Motor neuron (in vitro differentiated cells): ENCODE results near the gene MALRD1. TPM values are rescaled to one million over a fixed set of nuclear protein-coding genes. Genes with fewer than 3 reads are reported as not detected.

Experiments used
- ATAC-seq, 8 experiments: fragments of 200-7000 bp; cut with Tn5 transposase; replicated peaks in 6 of 8; 2 replicates each; pipeline ENCODE4 v1.8.0; 2021; ENCODE audit warnings: mild to moderate bottlenecking in 8 of 8, moderate library complexity in 8 of 8
- H3K27ac ChIP-seq, 2 donors: fragments of 250-450 bp; sonication (Bioruptor Pico); 2 replicates each; pipeline ENCODE4 v1.9.0; 2021; ENCODE audit warnings: antibody characterized with exemption in 2 of 2, mild to moderate bottlenecking in 2 of 2, moderate library complexity in 1 of 2
- H3K4me1 ChIP-seq, 2 donors: fragments of 250-450 bp; sonication (Bioruptor Pico); replicated peaks in 1 of 2; 2 replicates each; pipeline ENCODE4 v1.6.1; 2021; ENCODE audit warnings: antibody characterized with exemption in 2 of 2, mild to moderate bottlenecking in 2 of 2, moderate library complexity in 1 of 2
- H3K4me3 ChIP-seq, 5 donors: fragments of 250-450 bp; sonication (Bioruptor Pico); 2 replicates each; pipeline ENCODE4 v1.9.0; 2021; ENCODE audit warnings: antibody characterized with exemption in 5 of 5, mild to moderate bottlenecking in 5 of 5, moderate library complexity in 4 of 5
- WGBS, 10 experiments: fragments of 450-650 bp; shearing (Covaris generic); methylation state at CpG; one replicate each; pipeline ENCODE4 v1.0.0; 2022; 5-methylcytosine and 5-hydroxymethylcytosine counted together
- in situ Hi-C, 9 experiments: fragments of 400-800 bp; cut with MboI; loops; one replicate each; pipeline ENCODE4 v1.15.0; 2021; ENCODE audit warnings: low sequenced_read_pairs in 9 of 9, low pct_unique_long_range_greater_than_20kb in 2 of 9; ENCODE audit not compliant: unreplicated experiment in 9 of 9
- total RNA-seq, 8 experiments: library from RNA; unstranded; fragments of 300-600 nt; gene quantifications; 2 replicates each; pipeline versions ENCODE4 v1.2.3 to v1.2.4, GENCODE V29; 2022

MALRD1 gene
- total RNA-seq, 8 experiments from 2014 or later: 0.04 to 2.4 (median 0.26) TPM

GRCh38 chr10:19579761-19580545 lies 531.4 kb downstream of the MALRD1 start:
- 45 to 100% (median 78%) methylated on average over 1 to 7 of the region's 7 CpGs for WGBS, 10 experiments
- in situ Hi-C loops: no loop called here
- ATAC-seq: no peak
- Histone ChIP-seq H3K4me1 (no peaks in the 10 kb centered on the region), H3K4me3 (no peak overlapping the region), H3K27ac (no peak overlapping the region)

GRCh38 chr10:19580691-19581090 lies 532.1 kb downstream of the MALRD1 start:
- Histone ChIP-seq H3K4me3 (no peak overlapping the region), H3K4me1 (no peaks in the 10 kb centered on the region), H3K27ac (no peak overlapping the region)
- in situ Hi-C loops: no loop called here
- 17 to 100% (median 96%) methylated on average over 1 of the region's 1 CpG; no CpG with 5 or more reads in 2 of the 10 experiments for WGBS, 10 experiments
- ATAC-seq: no peak

GRCh38 chr10:19588608-19589007 lies 540.0 kb downstream of the MALRD1 start:
- in situ Hi-C loops: no loop called here
- ATAC-seq: no peak
- no peaks in the 10 kb centered on the region for H3K4me1 ChIP-seq
- H3K27ac ChIP-seq: no peak overlapping the region
- 48 to 86% (median 68%) methylated on average over 2 to 8 of the region's 8 CpGs; no CpG with 5 or more reads in 4 of the 10 experiments for WGBS, 10 experiments
- no peak overlapping the region for H3K4me3 ChIP-seq

- H3K4me1 ChIP-seq: no peaks in the 10 kb centered on the region
- WGBS, 10 experiments: 60 to 100% (median 91%) methylated on average over 1 to 5 of the region's 5 CpGs; no CpG with 5 or more reads in 4 of the 10 experiments
- no peak overlapping the region for H3K4me3 ChIP-seq
- H3K27ac ChIP-seq: no peak overlapping the region
- in situ Hi-C loops: no loop called here
- ATAC-seq: no peak
Observed at GRCh38 chr10:19592276-19592675, 543.7 kb downstream of the MALRD1 start.

GRCh38 chr10:19595212-19595845 lies 546.7 kb downstream of the MALRD1 start:
- Histone ChIP-seq H3K27ac (no peak overlapping the region), H3K4me1 (no peaks in the 10 kb centered on the region), H3K4me3 (no peak overlapping the region)
- 18 to 83% (median 73%) methylated on average over 3 to 8 of the region's 9 CpGs; no CpG with 5 or more reads in 1 of the 10 experiments for WGBS, 10 experiments
- peak in 7 of 8 experiments; percentile 15 to 84 (median 60) for ATAC-seq
- in situ Hi-C loops: no loop called here

GRCh38 chr10:19605806-19606205 lies 557.2 kb downstream of the MALRD1 start:
- no peaks in the 10 kb centered on the region for H3K4me1 ChIP-seq
- no peak for ATAC-seq
- WGBS, 10 experiments: 13 to 100% (median 95%) methylated on average over 1 to 2 of the region's 2 CpGs; no CpG with 5 or more reads in 1 of the 10 experiments
- H3K27ac ChIP-seq: no peak overlapping the region
- in situ Hi-C loops: no loop called here
- no peak overlapping the region for H3K4me3 ChIP-seq

- 8 to 100% (median 70%) methylated on average over 1 to 4 of the region's 4 CpGs for WGBS, 10 experiments
- no peak overlapping the region for H3K4me3 ChIP-seq
- H3K4me1 ChIP-seq: no peaks in the 10 kb centered on the region
- H3K27ac ChIP-seq: no peak overlapping the region
- in situ Hi-C loops: no loop called here
- ATAC-seq: peak in 2 of 8 experiments; percentile 78 to 86
Observed at GRCh38 chr10:19606968-19607367, 558.4 kb downstream of the MALRD1 start.

- Histone ChIP-seq H3K27ac (no peak overlapping the region), H3K4me1 (no peaks in the 10 kb centered on the region), H3K4me3 (no peak overlapping the region)
- in situ Hi-C loops: no loop called here
- ATAC-seq: peak in 3 of 8 experiments; percentile 74 to 100 (median 81)
Observed at GRCh38 chr10:19611775-19612174, 563.2 kb downstream of the MALRD1 start.

- Histone ChIP-seq H3K27ac (no peak overlapping the region), H3K4me3 (no peak overlapping the region), H3K4me1 (no peaks in the 10 kb centered on the region)
- no peak for ATAC-seq
- WGBS, 10 experiments: 47 to 100% (median 90%) methylated on average over 1 to 2 of the region's 2 CpGs
- in situ Hi-C loops: no loop called here
Observed at GRCh38 chr10:19616966-19617365, 568.4 kb downstream of the MALRD1 start.

- Histone ChIP-seq H3K4me3 (no peak overlapping the region), H3K27ac (no peak overlapping the region), H3K4me1 (no peaks in the 10 kb centered on the region)
- ATAC-seq: no peak
- in situ Hi-C loops: no loop called here
Observed at GRCh38 chr10:19620811-19621210, 572.2 kb downstream of the MALRD1 start.

- ATAC-seq: no peak
- no peak overlapping the region for H3K27ac ChIP-seq
- in situ Hi-C loops: no loop called here
- no peaks in the 10 kb centered on the region for H3K4me1 ChIP-seq
- no peak overlapping the region for H3K4me3 ChIP-seq
Observed at GRCh38 chr10:19623321-19623720, 574.7 kb downstream of the MALRD1 start.

GRCh38 chr10:19626156-19626555 lies 577.6 kb downstream of the MALRD1 start:
- WGBS, 10 experiments: 57 to 100% (median 90%) methylated on average over 1 to 3 of the region's 3 CpGs
- Histone ChIP-seq H3K4me1 (peaks cover 0 to 6% of the 10 kb centered on the region in 2 donors), H3K27ac (no peak overlapping the region), H3K4me3 (no peak overlapping the region)
- in situ Hi-C loops: no loop called here
- ATAC-seq: no peak

GRCh38 chr10:19628767-19629560 lies 580.4 kb downstream of the MALRD1 start:
- Histone ChIP-seq H3K4me3 (no peak overlapping the region), H3K4me1 (peaks cover 0 to 6% of the 10 kb centered on the region in 2 donors), H3K27ac (no peak overlapping the region)
- WGBS, 10 experiments: 33 to 84% (median 63%) methylated on average over 1 to 6 of the region's 7 CpGs
- ATAC-seq: peak in 6 of 8 experiments; percentile 11 to 74 (median 41)
- in situ Hi-C loops: no loop called here
